ENCODE measurements around the gene STOM. TPM values are rescaled to one million over a fixed set of nuclear protein-coding genes. Genes with fewer than 3 reads are reported as not detected.

The STOM gene
- total RNA-seq, 1 experiment from 2014 or later: 33.1 TPM

DNA sequence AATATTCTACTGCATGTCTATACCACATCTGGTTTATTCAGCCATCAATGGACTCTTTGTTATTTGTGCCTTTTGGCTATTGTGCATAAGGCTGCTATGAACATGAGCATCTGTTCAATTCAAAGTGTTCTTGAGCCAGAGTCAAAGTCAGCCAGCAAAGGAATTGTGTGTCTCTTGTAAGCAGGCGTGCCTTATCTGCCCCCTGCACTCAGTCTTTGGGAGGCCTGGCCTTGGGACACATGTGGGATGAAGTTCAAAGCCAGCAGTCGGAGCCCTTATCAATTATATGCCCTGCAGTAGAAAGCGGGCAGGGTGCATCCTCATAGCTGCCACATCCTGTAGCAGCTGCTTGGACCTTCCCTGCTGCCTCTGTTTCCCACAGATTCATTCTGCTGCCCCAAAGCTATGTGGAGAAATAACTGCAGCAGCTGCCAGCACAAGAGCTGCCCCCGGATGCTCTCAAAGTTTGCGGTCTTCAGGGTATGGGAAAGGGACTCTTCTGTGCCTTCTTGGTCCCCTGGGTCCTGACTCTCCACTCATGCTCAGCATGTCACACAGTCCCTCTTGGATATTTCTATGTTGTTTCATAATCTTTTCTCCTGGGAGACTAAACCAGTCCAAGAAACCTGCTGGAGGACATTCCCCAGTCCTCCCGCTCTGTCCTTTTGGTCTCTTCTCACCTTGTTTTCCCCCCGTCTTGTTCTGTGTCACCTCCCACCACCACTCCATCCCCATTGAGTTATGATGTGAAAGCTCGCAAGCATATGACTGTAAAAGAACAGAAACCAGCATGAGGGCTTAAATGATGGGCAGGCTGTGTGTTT lies 35.9 kb downstream of the STOM start:
- H3K4me3 Mint-ChIP-seq (ENCODE audit: unreplicated experiment): no peak overlapping the region
- H3K36me3 Mint-ChIP-seq (ENCODE audit: insufficient read depth, unreplicated experiment): peaks cover 21% of the 10 kb centered on the region
- no peaks in the 10 kb centered on the region for H3K27me3 Mint-ChIP-seq (ENCODE audit: insufficient read depth, unreplicated experiment)
- Histone ChIP-seq H3K36me3 (ENCODE audit: control insufficient read depth, insufficient read depth, low read length) (peaks cover 3% of the 10 kb centered on the region; the same call in 1 of the 2 replicates), H3K9me3 (no peaks in the 10 kb centered on the region), H3K4me1 (peaks cover 12% of the 10 kb centered on the region; the same call in 1 of the 2 replicates), H3K27me3 (replicated peaks; ENCODE audit: control insufficient read depth, insufficient read depth, low read length) (no peaks in the 10 kb centered on the region), H3K4me3 (ENCODE audit: low read depth, low read length) (no peak overlapping the region)
- POLR2A ChIA-PET: no interaction called here
- CTCF ChIA-PET: interaction anchor here (0.7 to 1.6 kb wide), 2 partner anchors 14 to 65 kb away, joined by 3 to 4 read pairs; no protein-coding TSS in a partner anchor
- BruUV-seq (replicated peaks): no TSS peak
- H3K9me3 Mint-ChIP-seq (ENCODE audit: unreplicated experiment): no peaks in the 10 kb centered on the region
- peak overlapping the region; percentile 28 for H3K27ac Mint-ChIP-seq (ENCODE audit: unreplicated experiment)
- TF ChIP-seq, protein P1, sequence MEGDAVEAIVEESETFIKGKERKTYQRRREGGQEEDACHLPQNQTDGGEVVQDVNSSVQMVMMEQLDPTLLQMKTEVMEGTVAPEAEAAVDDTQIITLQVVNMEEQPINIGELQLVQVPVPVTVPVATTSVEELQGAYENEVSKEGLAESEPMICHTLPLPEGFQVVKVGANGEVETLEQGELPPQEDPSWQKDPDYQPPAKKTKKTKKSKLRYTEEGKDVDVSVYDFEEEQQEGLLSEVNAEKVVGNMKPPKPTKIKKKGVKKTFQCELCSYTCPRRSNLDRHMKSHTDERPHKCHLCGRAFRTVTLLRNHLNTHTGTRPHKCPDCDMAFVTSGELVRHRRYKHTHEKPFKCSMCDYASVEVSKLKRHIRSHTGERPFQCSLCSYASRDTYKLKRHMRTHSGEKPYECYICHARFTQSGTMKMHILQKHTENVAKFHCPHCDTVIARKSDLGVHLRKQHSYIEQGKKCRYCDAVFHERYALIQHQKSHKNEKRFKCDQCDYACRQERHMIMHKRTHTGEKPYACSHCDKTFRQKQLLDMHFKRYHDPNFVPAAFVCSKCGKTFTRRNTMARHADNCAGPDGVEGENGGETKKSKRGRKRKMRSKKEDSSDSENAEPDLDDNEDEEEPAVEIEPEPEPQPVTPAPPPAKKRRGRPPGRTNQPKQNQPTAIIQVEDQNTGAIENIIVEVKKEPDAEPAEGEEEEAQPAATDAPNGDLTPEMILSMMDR (IDR thresholded peaks at IDR 0.05; ENCODE audit: insufficient read depth in 1 of 2, low read depth in 1 of 2, low read length in 1 of 2, severe bottlenecking in 1 of 2, unreplicated experiment in 1 of 2): no peak
- DNase-seq: peak in 1 of 2 experiments; percentile 61
- peaks cover 8% of the 10 kb centered on the region for H3K4me1 Mint-ChIP-seq (ENCODE audit: low read depth, unreplicated experiment)
- intact Hi-C loops (cut with micrococcal nuclease; ENCODE audit: unreplicated experiment): loop anchor here (1.0 kb wide), 1 partner anchor 39 kb away; no protein-coding TSS in a partner anchor

DNA sequence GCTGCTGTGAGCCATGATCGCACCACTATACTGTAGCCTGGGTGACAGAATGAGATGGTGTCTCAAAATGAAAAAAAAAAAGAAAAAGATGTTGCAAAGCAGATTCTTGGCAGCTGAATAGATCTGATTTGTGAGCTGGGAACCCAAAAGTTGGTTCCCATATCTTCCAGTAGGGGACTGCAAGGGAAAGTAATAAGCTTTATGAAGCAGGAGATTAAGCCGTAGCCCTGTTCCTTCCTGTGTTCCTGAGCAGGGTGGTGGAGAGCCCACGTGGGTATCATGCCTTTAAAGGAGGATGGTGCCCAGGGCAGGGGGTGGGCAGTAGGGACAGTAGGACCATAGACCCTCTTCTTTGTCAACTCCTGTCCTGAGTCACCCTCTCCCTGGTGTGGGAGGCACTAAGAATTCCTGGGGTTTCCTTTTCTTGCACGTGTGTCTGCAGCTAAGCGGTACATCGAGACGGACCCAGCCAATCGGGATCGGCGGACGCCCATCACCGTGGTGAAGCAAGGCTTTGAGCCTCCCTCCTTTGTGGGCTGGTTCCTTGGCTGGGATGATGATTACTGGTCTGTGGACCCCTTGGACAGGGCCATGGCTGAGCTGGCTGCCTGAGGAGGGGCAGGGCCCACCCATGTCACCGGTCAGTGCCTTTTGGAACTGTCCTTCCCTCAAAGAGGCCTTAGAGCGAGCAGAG lies 37.9 kb downstream of the STOM start:
- no peak overlapping the region for H3K27ac Mint-ChIP-seq (ENCODE audit: unreplicated experiment)
- peaks cover 12% of the 10 kb centered on the region; the same call in 1 of the 2 replicates for H3K4me1 ChIP-seq
- H3K36me3 Mint-ChIP-seq (ENCODE audit: insufficient read depth, unreplicated experiment): peaks cover 21% of the 10 kb centered on the region
- peaks cover 8% of the 10 kb centered on the region for H3K4me1 Mint-ChIP-seq (ENCODE audit: low read depth, unreplicated experiment)
- H3K27me3 ChIP-seq (replicated peaks; ENCODE audit: control insufficient read depth, insufficient read depth, low read length): no peaks in the 10 kb centered on the region
- ChIA-PET POLR2A (no interaction called here), CTCF (interaction anchor here (0.6 kb wide), 1 partner anchor 44 kb away, joined by 4 read pairs; no protein-coding TSS in a partner anchor)
- H3K4me3 Mint-ChIP-seq (ENCODE audit: unreplicated experiment): no peak overlapping the region
- TF ChIP-seq, protein P1 (IDR thresholded peaks at IDR 0.05; ENCODE audit: insufficient read depth in 1 of 2, low read depth in 1 of 2, low read length in 1 of 2, severe bottlenecking in 1 of 2, unreplicated experiment in 1 of 2): peak; percentile 14 to 15
- H3K36me3 ChIP-seq (ENCODE audit: control insufficient read depth, insufficient read depth, low read length): peaks cover 4% of the 10 kb centered on the region; the same call in 1 of the 2 replicates
- H3K9me3 ChIP-seq: no peaks in the 10 kb centered on the region
- H3K27me3 Mint-ChIP-seq (ENCODE audit: insufficient read depth, unreplicated experiment): no peaks in the 10 kb centered on the region
- DNase-seq: no peak
- H3K4me3 ChIP-seq (ENCODE audit: low read depth, low read length): no peak overlapping the region
- no peaks in the 10 kb centered on the region for H3K9me3 Mint-ChIP-seq (ENCODE audit: unreplicated experiment)
- BruUV-seq (replicated peaks): no TSS peak
- intact Hi-C loops (cut with micrococcal nuclease; ENCODE audit: unreplicated experiment): no loop called here

DNA sequence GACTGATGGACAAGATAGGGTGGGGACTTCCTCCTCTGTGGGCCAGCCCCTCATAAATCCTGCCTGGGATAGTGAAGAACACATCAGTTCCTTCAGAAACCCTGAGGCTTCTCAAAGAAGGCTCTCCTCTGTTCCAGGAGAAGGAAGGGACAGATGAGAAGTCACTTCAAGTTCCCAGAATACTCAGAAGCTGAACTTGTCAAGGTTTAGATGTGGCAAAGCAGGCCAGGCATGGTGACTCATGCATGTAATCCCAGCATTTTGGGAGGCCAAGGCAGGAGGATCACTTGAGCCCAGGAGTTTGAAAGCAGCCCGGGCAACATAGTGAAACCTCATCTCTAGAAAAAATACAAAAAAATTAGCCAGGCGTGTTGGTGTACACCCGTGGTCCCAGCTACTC lies 38.5 kb downstream of the STOM start:
- peaks cover 21% of the 10 kb centered on the region for H3K36me3 Mint-ChIP-seq (ENCODE audit: insufficient read depth, unreplicated experiment)

More for the DNA sequence above, 38.5 kb downstream of the STOM start:
- TF ChIP-seq, protein P1 (IDR thresholded peaks at IDR 0.05; ENCODE audit: insufficient read depth in 1 of 2, low read depth in 1 of 2, low read length in 1 of 2, severe bottlenecking in 1 of 2, unreplicated experiment in 1 of 2): no peak
- H3K9me3 ChIP-seq: no peaks in the 10 kb centered on the region
- Mint-ChIP-seq H3K4me1 (ENCODE audit: low read depth, unreplicated experiment) (peaks cover 8% of the 10 kb centered on the region), H3K4me3 (ENCODE audit: unreplicated experiment) (no peak overlapping the region), H3K27ac (ENCODE audit: unreplicated experiment) (no peak overlapping the region), H3K9me3 (ENCODE audit: unreplicated experiment) (no peaks in the 10 kb centered on the region), H3K27me3 (ENCODE audit: insufficient read depth, unreplicated experiment) (no peaks in the 10 kb centered on the region)
- H3K36me3 ChIP-seq (ENCODE audit: control insufficient read depth, insufficient read depth, low read length): peaks cover 4% of the 10 kb centered on the region
- H3K4me1 ChIP-seq: peaks cover 14% of the 10 kb centered on the region; the same call in 1 of the 2 replicates
- no peaks in the 10 kb centered on the region for H3K27me3 ChIP-seq (replicated peaks; ENCODE audit: control insufficient read depth, insufficient read depth, low read length)
- no peak overlapping the region for H3K4me3 ChIP-seq (ENCODE audit: low read depth, low read length)
- no peak for DNase-seq
- POLR2A ChIA-PET: no interaction called here
- intact Hi-C loops (cut with micrococcal nuclease; ENCODE audit: unreplicated experiment): no loop called here
- BruUV-seq (replicated peaks): no TSS peak
- CTCF ChIA-PET: no interaction called here
